SK-N-SH treated with all-trans-retinoic acid at 6 μM for 48 hours (cell line): Measurements from ENCODE around the gene POLH.

ENCODE experiments used
- ATAC-seq: fragments of 200-7000 bp; cut with Tn5 transposase; 3 replicates; pipeline ENCODE4 v1.9.1; 2020; ENCODE audit warnings: mild to moderate bottlenecking, moderate library complexity
- ARNTL ChIP-seq: fragments of 450-650 bp; formaldehyde crosslinking; IDR thresholded peaks from 2 replicates; pipeline ENCODE4 v1.5.0; 2020; ENCODE audit warnings: low read depth, mild to moderate bottlenecking, moderate library complexity, borderline replicate concordance
- BACH2 ChIP-seq: fragments of 250-450 bp; sonication (Bioruptor Pico); IDR thresholded peaks from 2 replicates; pipeline ENCODE4 v1.9.0; 2021; ENCODE audit warnings: mild to moderate bottlenecking, borderline replicate concordance
- CREB5 ChIP-seq: fragments of 250-450 bp; sonication (Bioruptor Pico); IDR thresholded peaks from 2 replicates; pipeline ENCODE4 v1.5.1; 2020; ENCODE audit warnings: low read depth, mild to moderate bottlenecking, moderate library complexity
- CSDC2 ChIP-seq: fragments of 250-450 bp; sonication (Bioruptor Pico); IDR thresholded peaks from 2 replicates; pipeline ENCODE4 v1.5.0; 2020; ENCODE audit warnings: mild to moderate bottlenecking, moderate library complexity
- CSRNP3 ChIP-seq: fragments of 250-450 bp; sonication (Bioruptor Pico); IDR thresholded peaks from 2 replicates; pipeline ENCODE4 v1.5.1; 2021; ENCODE audit warnings: mild to moderate bottlenecking, moderate library complexity
- ESRRG ChIP-seq: fragments of 250-450 bp; sonication (Bioruptor Pico); IDR thresholded peaks from 2 replicates; pipeline ENCODE4 v1.6.1; 2021; ENCODE audit warnings: mild to moderate bottlenecking
- GLIS3 ChIP-seq: fragments of 250-450 bp; sonication (Bioruptor Pico); IDR thresholded peaks from 2 replicates; pipeline ENCODE4 v1.5.0; 2020; ENCODE audit warnings: mild to moderate bottlenecking, moderate library complexity
- ISL1 ChIP-seq: fragments of 250-450 bp; sonication (Bioruptor Pico); IDR thresholded peaks from 2 replicates; pipeline ENCODE4 v2.1.2; 2022; ENCODE audit warnings: mild to moderate bottlenecking, moderate library complexity
- OSR1 ChIP-seq: fragments of 250-450 bp; sonication (Bioruptor Pico); IDR thresholded peaks from 2 replicates; pipeline ENCODE4 v1.8.0; 2022; ENCODE audit warnings: moderate library complexity, mild to moderate bottlenecking, inconsistent platforms
- PATZ1 ChIP-seq: fragments of 250-450 bp; sonication (Bioruptor Pico); IDR thresholded peaks from 2 replicates; pipeline ENCODE4 v1.8.0; 2020; ENCODE audit warnings: mild to moderate bottlenecking, moderate library complexity, borderline replicate concordance
- PPARA ChIP-seq: fragments of 250-450 bp; sonication (Bioruptor Pico); IDR thresholded peaks from 2 replicates; pipeline ENCODE4 v1.5.0; 2020; ENCODE audit warnings: mild to moderate bottlenecking, borderline replicate concordance
- RARB ChIP-seq: fragments of 250-450 bp; sonication (Bioruptor Pico); IDR thresholded peaks from 2 replicates; pipeline ENCODE4 v1.8.0; 2021; ENCODE audit warnings: mild to moderate bottlenecking, moderate library complexity
- SNAI2 ChIP-seq: fragments of 250-450 bp; sonication (Bioruptor Pico); IDR thresholded peaks from 2 replicates; pipeline ENCODE4 v1.5.0; 2020; ENCODE audit warnings: mild to moderate bottlenecking, moderate library complexity
- TOX ChIP-seq: fragments of 250-450 bp; sonication (Bioruptor Pico); IDR thresholded peaks from 2 replicates; pipeline ENCODE4 v1.8.0; 2021; ENCODE audit warnings: mild to moderate bottlenecking, moderate library complexity, borderline replicate concordance
- TSHZ2 ChIP-seq: fragments of 250-450 bp; sonication (Bioruptor Pico); IDR thresholded peaks from 2 replicates; pipeline ENCODE4 v1.5.0; 2020; ENCODE audit warnings: mild to moderate bottlenecking, moderate library complexity
- ZC3H10 ChIP-seq: fragments of 250-450 bp; sonication (Bioruptor Pico); IDR thresholded peaks from 2 replicates; pipeline ENCODE4 v1.5.1; 2021; ENCODE audit warnings: mild to moderate bottlenecking, moderate library complexity
- ZFP3 ChIP-seq: fragments of 250-450 bp; sonication (Bioruptor Pico); IDR thresholded peaks from 2 replicates; pipeline ENCODE4 v1.5.0; 2020; ENCODE audit warnings: mild to moderate bottlenecking, moderate library complexity
- ZFP30 ChIP-seq: fragments of 450-650 bp; formaldehyde crosslinking; IDR thresholded peaks from 2 replicates; pipeline ENCODE4 v1.5.0; 2022; ENCODE audit warnings: mild to moderate bottlenecking, moderate library complexity
- ZNF565 ChIP-seq: fragments of 450-650 bp; formaldehyde crosslinking; conservative IDR thresholded peaks from 2 replicates; pipeline ENCODE4 v1.5.0; 2020; ENCODE audit warnings: low read depth, mild to moderate bottlenecking, moderate library complexity
- ZNF70 ChIP-seq: fragments of 450-650 bp; formaldehyde crosslinking; IDR thresholded peaks from 2 replicates; pipeline ENCODE4 v1.5.0; 2020; ENCODE audit warnings: mild to moderate bottlenecking, moderate library complexity
- ZNF8 ChIP-seq: fragments of 450-650 bp; formaldehyde crosslinking; IDR thresholded peaks from 2 replicates; pipeline ENCODE4 v1.5.0; 2020; ENCODE audit warnings: mild to moderate bottlenecking, moderate library complexity

Gene POLH

GRCh38 chr6:43627008-43627825 lies 51.2 kb downstream of the POLH start:
- peak; percentile 9 for ATAC-seq
- TF ChIP-seq TSHZ2 (CRISPR knock-in tag) (no peak), OSR1 (CRISPR knock-in tag) (no peak), TOX (CRISPR knock-in tag) (no peak), PATZ1 (CRISPR knock-in tag) (no peak), CREB5 (CRISPR knock-in tag) (0 out of 2 replicates have a peak, but pooled peaks have one; percentile 33)
- TF ChIP-seq, all 23 proteins: peak for 1

- no peak for TF ChIP-seq CSDC2 (CRISPR knock-in tag)
- no peak for TF ChIP-seq PATZ1 (CRISPR knock-in tag)
- no peak for TF ChIP-seq TSHZ2 (CRISPR knock-in tag)
- TF ChIP-seq ZNF565: no peak
- no peak for TF ChIP-seq CSRNP3 (CRISPR knock-in tag)
- no peak for TF ChIP-seq ZFP30 (CRISPR knock-in tag)
- TF ChIP-seq ZNF8: no peak
- TF ChIP-seq SNAI2 (CRISPR knock-in tag): no peak
- TF ChIP-seq GLIS3 (CRISPR knock-in tag): no peak; the same call in 1 of the 2 replicates
- TF ChIP-seq PPARA (CRISPR knock-in tag): no peak
- no peak for TF ChIP-seq RARB (CRISPR knock-in tag)
- TF ChIP-seq ZC3H10 (CRISPR knock-in tag): no peak
- TF ChIP-seq CREB5 (CRISPR knock-in tag): no peak
- TF ChIP-seq ZNF70 (CRISPR knock-in tag): no peak
- no peak for TF ChIP-seq ARNTL (CRISPR knock-in tag)
- no peak for TF ChIP-seq BACH2 (CRISPR knock-in tag)
- TF ChIP-seq ZFP3: no peak
- TF ChIP-seq ISL1 (CRISPR knock-in tag): no peak
- no peak for TF ChIP-seq ESRRG (CRISPR knock-in tag)
- no peak for ATAC-seq
Observed at GRCh38 chr6:43628393-43629103, 52.6 kb downstream of the POLH start.
